Activated CD4-positive, alpha-beta T cell treated with anti-CD3 and anti-CD28 coated beads, Interleukin-2, amount 50 U/mL, for 4 hours (primary cell): Measurements from ENCODE around the gene NOD1.
"Not testable (repeated sequence)": the region's sequence is repeated elsewhere in the genome, so short reads cannot be mapped to it uniquely, and the experiment has no call there.

ENCODE experiments used
- DNase-seq, 2 experiments: peaks; one replicate each; pipeline ENCODE4 v3.0.0-alpha.2; 2020

NOD1 gene

DNA sequence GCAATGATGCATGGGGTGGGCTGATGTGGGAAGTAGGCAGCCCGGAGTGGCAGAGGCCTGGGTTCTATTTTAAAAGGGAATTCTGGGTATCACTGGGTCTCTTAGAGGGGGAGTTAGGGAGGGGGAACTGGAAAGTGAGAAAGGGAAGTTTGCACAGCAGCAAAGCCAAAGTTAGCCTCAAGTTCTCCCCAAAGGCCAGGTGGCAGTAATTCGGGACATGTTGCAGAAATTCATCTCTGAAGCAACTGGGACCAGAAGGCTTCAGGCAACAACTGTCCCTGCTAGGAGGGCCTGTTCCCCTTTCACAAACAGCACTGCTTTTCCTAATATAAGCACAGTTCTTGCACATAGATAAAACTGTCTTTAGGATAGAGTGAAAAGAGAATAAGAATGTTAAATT, 67.4 kb downstream of the NOD1 start:
- no peak for DNase-seq

DNA sequence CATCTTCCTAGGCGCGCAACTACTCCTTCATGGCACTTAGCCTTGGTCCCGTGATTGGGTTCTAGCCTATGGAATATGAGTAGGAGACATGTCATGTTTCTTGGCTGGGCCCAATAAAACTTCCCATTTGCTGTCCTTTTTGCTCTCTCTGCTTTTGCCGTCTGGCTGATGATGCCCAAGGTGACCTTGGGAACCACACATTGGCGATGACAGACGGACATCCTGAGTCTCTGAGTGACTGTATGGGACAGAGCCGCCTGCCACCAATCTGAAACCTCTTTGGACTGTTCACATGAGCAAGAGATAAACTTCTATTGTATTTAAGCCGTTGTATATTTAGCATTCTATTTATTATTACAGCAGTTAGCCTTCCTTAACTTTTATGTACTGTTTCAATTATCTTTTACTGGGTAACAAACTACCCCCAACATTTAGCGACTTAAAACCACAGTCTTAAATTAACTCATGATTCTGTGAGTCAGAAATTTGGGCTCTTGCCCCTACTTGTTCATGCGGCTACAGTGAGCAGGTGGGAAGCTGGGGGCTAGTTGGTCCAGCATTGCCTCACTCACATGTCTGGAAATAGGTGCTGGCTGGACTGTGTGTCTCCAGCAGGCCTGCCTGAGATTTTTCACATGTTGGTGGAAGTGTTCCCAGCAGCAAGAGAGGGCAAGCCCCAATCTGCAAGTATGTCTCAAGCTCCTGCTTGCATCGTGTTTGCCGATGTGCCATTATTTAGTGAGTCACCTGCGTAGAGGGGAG, 71.7 kb downstream of the NOD1 start:
- DNase-seq = no peak

DNA sequence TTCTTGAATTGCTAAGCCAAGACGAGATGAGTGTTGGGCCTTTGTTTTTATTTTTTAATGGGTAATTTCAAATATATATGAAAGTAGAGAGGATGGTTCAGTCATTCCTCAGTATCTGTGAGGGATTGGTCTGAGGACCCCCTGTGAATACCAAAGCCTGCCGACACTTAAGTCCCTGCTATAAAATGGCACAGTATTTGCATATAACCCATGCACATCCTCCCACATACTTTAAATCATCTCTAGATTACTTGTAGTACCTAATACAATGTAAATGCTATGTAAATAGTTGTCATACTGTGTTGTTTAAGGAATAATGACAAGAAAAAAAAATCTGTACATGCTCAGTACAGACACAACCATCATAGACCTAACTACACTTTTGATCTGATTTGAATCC, 73.4 kb downstream of the NOD1 start:
- no peak for DNase-seq

DNA sequence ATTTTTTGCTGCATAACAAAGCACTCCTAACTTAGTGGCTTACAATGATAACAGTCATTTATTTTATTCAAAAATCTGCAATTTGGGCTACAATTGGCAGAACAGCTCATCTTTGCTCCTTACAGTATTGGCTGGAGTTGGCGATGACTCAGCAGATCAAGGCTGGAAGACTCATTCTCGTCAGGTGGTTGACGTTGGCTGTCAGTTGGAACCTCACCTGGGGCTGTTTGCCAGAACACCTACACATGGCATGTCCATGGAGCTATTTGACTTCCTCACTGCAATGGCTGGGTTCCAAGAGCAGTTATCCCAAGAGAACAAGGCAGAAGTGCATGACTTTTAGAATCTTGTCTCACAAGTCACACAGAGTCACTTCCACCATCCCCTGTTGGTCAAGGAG, 75.1 kb downstream of the NOD1 start:
- DNase-seq = no peak

DNA sequence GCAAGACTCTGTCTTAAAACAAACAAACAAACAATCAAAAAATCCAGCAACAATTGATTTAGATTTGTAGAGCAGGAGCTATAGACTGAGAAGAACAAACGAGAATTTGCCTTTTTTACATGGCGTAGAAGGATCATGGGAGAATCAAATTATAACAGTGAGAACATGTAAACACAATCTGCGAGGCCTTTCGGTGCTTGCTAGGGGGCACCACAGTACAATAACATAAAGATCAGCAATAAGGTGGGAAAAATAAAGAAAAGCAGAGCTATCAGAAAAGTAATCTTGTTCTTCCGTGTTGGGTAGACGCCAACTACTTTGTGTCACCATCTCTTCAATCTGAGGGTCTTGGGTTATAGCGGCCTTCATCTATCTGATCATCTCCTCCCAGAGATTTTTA, 82.2 kb downstream of the NOD1 start:
- DNase-seq = no peak

DNA sequence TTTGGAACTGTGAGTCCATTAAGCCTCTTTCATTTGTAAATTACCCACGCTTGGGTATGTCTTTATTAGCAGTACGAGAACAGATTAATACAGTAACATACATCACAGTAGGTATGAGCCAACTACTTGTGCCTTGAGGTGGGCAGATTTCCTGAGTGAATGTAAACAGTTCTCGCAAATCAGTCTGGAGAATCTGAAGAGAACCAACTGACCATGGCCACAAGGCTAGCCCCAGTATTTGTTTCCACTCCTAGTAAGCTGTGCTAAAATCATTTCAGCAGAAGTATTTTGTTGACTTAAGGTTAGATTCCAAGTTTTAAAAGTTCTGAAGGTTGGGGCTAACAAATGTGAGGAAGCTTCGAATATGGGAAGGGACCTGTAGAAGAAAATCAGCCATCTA, 82.9 kb downstream of the NOD1 start:
- DNase-seq = no peak

DNA sequence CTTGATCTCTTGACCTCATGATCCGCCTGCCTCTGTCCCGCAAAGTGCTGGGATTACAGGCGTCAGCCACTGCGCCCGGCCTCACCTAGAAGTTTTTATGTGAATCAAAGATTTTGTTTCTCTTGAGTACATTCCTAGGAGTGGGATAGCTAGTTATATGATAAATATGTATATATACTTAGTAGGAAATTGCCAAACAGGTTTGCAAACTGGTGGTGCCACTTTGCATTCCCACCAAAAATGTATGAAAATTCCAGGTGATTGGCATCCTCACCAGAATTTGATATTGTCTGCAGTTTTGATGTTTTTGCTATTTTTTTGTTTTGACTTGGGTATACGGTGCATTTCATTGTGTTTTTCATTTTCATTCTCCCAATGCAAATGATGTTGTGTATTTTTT, 86.8 kb downstream of the NOD1 start:
- DNase-seq = no peak

DNA sequence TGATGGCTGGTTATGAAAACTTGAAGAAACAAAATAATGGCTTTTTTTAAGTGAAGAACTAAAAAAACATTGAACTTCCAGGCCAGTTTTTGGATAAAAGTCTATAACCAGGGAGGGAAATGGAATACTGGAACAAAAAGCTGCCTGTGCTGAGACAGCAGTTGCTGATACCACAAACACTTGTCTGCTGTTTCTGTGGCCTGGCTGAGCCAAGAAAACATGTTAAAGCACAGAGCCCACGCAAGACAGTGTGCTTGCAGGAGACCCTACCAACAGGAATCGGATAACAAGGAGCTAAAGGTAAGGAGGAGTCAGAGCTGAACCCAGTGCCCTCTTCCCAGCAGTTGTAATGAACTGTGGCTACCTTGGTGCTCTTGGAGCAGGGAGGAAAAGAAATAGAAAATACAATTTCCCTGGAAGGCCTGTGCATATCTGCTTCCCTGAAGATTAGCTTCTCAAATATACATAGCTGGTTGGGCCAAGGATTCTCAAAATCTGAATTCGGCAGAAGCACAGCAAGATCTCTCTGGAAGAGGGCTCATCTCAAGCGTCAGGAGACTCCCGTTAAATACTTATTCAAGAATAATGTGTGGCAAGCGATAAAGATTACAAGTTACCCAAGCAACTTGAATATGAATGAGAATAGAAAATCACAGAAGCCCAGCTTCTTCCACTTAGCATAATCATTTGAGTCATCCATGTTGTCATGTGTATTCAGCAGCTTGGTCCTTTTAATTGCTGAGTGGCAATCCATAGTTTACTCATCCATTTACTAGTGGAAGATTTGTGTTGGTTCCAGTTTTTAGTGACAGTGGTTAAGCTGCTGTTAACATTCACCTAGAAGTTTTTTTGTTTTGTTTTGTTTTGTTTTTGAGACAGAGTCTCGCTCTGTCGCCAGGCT, 87.6 kb downstream of the NOD1 start:
- no peak for DNase-seq

DNA sequence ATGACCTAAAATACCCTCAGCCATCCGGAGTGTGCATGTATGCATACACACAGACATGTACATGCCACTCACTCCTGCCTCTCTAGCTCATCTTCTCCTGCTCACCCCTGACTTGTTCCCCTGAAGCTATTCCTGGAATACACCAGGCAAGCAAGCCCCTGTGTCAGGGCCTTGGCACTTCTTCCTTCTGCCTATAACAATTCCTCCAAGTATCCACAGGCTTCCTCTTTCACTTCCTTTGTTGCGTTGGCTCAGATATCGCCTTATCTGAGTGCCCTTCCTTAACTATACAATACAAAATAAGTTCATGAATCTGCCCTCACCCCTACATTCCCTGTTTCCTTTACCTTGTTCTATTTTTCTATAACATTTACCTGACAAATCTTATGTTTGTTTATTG, 88.8 kb downstream of the NOD1 start:
- no peak for DNase-seq

DNA sequence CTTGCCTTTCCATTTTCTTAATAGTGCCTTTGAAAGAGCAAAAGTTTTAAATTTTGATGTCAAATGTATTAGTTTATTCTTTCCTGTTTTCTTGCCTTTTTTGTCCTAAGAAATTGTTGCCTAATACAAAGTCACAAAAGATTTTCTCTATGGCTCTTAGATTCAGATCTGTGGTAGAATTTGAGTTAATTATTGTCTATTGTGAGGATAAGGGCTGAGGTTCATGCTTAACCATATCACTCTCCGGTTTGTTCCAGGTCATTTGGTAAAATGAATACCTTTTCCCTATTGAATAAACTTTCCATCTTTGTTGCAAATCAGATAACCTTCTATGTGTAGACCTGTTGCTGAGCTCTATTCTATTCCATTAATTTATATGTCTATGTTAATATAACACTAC, 96.0 kb downstream of the NOD1 start:
- DNase-seq = no peak

DNA sequence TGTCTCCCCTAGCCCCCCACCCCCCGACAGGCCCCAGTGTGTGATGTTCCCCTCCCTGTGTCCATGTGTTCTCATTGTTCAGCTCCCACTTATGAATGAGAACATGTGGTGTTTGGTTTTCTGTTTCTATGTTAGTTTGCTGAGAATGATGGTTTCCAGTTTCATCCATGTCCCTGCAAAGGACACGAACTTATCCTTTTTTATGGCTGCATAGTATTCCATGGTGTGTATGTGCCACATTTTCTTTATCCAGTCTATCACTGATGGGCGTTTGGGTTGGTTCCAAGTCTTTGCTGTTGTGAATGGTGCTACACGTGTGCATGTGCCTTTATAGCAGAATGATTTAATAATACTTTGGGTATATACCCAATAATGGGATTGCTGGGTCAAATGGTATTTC, 97.8 kb downstream of the NOD1 start:
- not testable (repeated sequence) for DNase-seq

DNA sequence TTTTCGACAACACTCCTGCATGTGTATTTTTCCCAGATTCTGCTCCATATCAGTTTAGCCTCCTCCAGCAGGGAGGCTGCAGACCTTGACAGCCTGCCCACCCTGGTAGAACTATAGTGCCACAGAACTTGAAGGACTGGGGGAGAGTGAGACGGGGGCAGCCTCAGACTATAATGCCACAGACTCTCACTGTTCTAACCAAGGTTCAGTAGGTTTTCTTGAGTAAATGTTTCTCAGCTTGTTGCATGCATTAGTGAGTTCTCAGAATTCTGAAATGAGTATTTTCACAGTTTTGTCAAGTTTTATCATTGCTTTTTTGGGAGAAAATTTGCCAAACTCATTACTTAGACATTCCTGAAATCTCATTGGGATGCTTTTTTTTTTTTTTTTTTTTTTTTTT, 98.3 kb downstream of the NOD1 start:
- DNase-seq = no peak

DNA sequence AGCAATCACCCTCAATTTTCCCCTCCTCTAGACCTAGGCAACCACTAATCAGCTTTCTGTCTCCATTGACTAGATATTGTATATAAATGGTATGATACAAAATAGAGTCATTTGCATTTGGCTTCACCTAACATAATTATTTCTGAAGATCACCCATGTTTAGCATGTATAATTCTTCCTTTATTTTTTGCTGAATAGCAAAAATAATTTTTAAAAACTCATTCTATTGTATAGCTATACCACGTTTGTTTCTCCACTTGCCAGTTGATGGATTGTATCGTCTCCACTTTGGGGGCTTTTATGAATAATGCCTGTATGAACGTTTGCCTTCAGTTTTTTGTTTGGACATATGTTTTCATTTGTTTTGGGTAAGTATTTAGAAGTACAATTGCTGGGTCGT, 98.8 kb downstream of the NOD1 start:
- DNase-seq = no peak

DNA sequence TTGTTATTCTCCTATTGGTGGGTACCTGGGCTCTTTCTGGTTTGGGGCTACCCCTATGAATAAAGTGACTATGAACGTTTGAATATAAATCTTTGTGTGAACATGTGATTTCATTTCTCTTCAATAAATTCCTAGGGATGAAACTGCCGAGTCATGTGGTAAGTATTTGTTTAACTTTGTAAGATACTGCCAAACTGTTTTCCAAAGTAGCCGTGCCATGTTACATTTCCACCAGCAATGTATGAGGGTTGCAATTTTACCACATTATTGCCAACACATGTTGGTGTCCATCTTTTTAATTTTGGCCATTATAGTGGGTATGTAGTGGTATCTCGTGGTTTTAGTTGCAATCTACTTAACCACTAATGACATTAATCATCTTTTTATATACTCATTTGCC, 99.5 kb downstream of the NOD1 start:
- no peak for DNase-seq

DNA sequence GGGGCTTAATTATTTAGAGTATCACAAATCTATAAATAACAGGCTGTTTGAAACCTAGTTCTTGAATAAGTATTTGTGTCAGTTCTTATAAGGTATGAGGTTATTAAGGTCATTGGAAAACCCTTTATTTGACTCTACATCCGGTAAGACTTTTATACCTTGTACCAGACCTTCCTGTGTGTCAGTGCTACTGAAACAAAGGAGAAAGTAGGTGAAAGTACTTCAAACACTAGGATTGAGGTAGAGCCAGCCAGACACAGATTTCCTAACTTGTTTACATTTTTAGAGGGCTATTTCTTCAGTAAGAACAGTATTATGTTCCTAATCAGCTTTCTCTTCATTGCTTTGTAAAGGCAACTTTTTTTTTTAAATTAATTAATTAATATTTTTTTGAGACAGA, 100.3 kb downstream of the NOD1 start:
- DNase-seq = no peak
